Smooth muscle cell of the brain vasculature (primary cell): Measurements from ENCODE around the gene PIWIL1.

Experiments used
- DNase-seq: peaks from one replicate; pipeline ENCODE4 v3.0.0-alpha.2; 2012; ENCODE audit warnings: low read depth, low spot score

PIWIL1 gene

DNA sequence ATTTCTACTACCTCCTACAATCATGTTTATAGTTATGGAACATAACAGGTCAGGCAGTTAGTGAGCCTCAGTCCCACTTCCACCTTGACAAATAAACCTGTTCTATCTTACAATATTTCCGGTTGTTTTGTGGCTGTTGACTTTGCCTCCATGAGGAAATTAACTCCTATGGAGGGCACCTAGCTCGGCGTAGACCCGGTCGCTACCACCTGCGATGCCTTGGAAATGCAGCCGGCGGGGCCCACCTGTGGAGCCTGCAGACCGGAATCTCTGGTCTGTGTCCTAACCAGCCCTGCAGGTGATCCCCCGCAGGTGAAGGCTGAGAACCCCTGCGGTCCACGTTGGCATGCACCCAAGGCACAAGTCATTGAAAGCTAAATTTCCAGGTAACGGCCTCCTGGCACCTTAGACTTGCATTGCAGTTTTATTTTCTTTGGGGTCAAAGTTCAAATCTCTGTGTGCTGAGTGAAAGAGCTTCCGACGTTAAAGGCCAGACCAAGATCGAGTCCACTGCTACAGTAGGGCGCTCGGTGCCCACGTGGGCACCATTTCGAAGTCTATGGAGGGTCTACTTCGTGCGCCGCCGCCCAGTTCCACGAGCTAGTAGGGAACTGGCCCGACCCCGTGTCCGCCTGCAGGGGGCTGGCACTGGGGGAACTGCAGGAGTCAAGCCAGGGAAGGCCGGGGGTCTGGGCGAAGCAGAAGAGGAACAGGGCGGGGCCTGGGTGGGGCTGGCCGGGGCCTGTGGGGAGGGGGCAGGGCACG lies 782 bp upstream of the PIWIL1 start:
- no peak for DNase-seq

DNA sequence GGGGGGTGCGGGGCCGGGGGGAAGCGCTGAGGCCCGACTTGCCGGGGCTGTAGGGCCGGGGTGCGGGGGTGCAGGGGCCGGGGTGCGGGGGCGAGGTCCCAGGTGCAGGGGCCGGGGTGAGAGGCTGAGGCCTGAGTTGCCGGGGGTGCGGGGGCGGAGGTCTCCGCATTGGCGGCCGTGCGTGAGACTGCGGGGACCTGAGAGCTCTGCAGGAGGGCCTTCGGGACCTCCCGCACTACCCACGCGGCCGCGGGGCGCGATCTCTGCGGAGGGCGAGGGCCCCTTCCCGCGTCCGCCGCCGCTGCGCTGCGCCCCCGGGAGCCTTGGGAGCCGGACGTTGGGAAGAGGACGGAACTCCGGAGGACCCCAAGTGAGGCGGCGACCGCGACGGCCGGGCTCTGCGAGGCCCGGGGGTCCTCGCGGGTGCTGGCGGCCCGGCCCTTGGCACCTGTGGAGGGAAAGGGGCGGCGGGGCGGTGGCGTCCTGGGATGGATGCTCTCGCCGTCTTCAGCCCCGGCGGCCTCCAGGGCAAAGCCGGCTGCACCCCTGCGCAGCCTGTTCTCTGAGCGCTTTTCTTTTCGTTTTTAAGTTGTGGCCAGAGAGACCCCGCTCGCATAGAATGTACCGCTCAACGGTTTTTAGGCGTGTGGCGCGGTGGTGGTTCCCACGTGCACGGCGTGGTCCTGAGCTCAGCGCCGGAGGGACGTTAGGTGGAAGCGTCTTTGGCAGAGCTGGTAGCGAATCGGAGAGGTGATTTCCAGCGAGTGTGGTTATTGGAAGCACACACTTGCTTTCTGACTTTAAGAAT lies 1.3 kb downstream of the PIWIL1 start:
- DNase-seq = no peak

DNA sequence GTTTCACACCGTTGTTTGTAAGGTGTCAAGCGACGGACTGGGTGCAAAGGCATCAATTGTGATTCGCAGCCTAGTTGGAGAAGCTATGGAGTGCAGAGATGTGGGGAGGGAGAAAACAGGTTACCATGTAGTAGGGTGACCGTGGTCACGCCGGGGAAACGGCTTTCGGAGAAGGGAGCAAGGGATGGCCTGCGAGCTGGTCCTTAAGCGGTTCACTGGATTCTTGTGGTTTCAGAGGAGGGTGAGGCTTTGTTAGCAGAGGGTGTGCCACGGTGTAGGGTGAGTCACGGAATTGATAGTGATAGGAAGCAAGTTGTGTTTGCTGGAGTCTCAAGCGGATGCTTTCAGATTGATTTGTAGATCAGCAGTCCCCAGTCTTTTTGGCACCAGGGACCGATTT lies 2.3 kb downstream of the PIWIL1 start:
- DNase-seq = no peak

DNA sequence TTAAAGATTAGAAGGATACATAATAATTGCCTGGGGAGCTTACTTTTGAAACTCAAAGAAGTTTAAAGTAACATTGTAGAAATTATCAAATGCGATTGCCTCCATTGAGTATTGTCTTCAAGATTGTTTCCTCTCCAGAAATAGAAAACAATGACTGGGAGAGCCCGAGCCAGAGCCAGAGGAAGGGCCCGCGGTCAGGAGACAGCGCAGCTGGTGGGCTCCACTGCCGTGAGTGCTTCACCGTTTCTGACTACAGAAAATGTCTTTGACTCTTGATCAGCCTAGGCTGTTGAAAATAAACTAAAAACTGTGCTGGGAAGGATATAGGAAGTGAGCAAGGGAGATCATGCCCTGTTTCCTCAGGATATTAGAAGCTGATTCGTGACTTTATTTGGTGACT lies 4.8 kb downstream of the PIWIL1 start:
- no peak for DNase-seq

DNA sequence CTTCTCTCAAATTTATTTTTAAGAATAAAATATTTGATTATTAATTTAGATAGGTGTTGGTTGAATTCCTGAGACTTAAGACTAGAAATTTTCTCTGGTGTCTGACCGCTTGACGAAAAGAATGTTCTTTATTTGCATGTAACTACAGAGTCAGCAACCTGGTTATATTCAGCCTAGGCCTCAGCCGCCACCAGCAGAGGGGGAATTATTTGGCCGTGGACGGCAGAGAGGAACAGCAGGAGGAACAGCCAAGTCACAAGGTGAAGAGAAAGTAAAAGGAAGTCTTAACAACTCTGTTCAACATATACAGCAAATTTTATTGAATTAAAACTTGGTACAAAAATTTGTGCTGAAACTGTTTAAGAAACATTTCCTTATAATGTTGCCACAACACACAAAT lies 5.2 kb downstream of the PIWIL1 start:
- DNase-seq = no peak

DNA sequence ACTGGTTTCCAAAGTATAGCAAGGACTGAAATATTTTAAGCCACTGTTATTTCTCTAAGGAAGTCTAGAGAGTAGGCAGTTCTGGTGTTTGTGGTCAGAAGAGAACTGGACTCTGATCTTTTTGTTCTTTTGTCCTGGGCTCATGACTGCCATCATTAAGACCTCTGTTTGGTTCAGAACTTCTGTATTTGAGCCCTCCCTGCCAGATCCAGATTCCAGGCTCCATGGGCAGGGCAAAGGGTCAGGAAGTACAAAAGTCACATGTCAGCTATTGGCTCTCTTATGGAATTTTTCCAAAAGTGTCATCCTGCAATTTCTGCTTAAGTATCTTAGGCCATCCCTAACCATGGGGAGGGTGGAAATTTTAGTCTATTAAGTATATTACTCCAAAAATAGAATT lies 6.8 kb downstream of the PIWIL1 start:
- no peak for DNase-seq

DNA sequence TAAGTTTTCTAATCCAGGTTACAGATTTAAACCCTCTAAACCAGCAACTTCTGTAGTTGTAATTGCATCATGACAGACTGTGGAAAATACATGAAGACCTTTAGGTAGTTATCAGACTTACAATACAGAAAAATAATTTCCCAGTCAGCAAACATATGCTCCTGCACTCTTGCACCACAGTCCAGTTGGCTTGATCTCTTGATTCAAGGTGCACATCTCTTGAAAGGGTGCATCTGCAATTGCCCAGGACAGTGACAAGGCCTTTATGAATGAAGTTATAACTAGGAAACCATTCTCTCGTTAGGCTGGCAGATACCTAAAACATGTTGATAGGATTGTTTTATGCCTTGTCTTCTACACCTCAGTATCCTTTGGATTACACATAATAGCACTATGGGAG lies 7.6 kb downstream of the PIWIL1 start:
- DNase-seq = no peak

DNA sequence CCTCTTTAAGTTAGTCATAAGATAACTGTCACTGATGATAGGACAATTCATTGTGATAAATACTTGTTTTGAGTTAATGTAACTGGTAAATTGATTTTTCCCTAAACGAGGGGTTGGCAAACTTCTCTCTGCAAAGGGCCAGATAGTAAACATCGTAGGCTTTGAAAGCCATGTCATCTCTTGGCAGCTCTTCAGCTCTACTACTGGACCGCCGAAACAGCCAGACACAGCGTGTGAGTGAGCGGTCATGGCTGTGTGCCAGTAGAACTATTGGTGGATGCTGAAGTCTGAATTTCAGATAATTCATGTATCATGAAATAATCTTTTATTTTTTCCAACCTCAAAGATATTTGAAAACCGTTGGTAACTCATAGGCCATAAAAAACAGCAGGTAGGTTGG lies 9.9 kb downstream of the PIWIL1 start:
- no peak for DNase-seq

DNA sequence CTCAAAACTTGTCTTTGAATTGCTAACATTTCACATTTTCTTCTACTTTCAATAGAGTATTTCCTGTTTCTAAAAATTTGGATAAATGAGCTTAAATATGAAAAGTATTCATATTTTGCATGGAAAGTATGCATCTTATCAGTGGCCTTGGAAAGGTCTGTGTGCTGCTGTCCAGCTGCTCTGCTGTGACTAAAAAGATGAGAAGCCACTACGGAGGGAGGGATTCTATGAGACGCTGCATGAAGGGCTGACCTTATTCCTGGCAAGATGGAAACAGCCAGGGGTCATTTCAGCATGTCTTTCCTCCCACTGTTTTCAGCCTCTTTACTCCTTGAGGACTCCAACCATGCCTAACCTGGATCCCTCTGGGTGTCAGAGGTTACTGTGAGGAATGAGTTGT lies 13.0 kb downstream of the PIWIL1 start:
- DNase-seq = no peak

DNA sequence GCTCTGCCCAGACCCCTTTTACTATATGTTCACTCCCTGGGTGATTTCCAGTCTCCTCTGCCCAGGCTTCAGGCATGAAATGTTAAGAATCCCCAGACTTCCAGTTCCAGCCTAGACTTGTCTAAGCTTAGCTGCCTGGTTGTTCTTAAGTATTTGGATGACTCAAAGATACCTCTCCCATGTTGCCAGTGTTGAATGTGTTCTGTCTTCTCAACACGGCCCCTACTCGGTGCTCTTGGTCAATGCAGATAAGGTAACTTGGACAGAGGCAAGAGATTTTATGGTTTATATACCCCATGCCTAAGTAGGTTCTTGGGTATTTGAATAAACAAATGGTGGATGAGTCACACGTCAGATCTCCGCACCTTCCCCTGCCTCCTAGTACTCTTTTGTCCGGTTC lies 13.6 kb downstream of the PIWIL1 start:
- DNase-seq = no peak

DNA sequence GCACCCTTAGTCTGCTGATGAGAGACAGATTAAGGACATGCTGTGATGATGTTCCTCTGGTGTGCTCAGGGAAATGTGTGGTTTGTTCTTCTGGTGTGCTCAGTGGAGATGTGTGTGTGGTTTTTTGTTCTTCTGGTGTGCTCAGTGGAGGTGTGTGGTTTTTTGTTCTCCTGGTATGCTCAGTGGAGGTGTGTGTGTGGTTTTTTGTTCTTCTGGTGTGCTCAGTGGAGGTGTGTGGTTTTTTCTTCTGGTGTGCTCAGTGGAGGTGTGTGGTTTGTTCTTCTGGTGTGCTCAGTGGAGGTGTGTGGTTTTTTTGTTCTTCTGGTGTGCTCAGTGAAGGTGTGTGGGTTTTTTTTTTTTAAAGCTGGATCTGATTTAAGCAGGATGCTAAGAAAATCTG lies 15.4 kb downstream of the PIWIL1 start:
- DNase-seq = no peak

DNA sequence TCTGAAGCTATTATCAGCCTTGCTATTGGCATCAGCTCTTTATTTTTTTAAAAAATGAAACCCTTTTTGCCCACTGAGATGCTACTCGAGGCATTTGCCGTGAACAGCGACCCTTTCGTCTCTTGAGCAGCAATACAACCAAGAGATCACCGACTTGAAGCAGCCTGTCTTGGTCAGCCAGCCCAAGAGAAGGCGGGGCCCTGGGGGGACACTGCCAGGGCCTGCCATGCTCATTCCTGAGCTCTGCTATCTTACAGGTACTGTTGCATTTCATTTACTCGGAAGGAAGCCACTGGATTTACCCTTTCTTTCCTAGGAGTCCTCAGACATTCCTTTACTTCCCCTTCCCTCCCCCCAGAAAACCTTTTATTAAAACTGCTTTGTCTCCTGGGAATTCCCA lies 16.7 kb downstream of the PIWIL1 start:
- DNase-seq = no peak

DNA sequence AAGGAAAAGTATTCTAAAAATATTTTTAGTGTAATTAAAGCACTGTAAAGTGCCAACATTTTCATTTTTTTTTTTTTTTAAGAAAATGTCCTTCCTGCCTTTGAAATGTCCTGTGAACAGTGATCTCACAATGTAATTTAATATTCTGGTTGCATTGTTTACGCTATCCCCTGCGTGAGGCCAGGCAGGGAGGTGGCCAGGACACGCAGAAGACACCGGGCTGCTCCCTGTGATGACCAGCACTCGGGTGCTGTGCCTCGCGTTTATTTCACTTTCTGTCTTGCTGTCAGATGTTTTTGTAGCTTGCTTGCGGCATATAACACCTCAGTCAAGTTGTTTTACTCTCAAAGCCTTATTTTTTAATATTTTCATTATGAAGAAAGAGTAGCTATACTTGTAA lies 18.5 kb downstream of the PIWIL1 start:
- DNase-seq = no peak

DNA sequence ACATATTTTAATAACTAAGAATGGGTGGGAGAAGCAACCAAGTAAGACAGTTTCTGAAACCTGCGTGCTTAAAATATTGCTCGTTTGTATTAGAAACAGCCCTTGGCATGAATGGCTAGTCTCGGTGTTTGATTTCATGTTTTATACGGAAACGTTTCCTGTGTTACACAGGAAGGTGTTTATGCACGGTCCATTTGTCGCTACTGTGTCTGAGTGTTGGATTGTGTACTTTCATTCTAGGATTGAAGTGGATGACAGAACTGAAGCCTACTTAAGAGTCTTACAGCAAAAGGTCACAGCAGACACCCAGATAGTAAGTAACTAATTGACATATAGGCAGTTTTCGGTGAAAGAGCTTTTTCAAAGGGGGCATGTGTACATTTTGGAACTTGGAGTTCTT lies 19.6 kb downstream of the PIWIL1 start:
- no peak for DNase-seq

DNA sequence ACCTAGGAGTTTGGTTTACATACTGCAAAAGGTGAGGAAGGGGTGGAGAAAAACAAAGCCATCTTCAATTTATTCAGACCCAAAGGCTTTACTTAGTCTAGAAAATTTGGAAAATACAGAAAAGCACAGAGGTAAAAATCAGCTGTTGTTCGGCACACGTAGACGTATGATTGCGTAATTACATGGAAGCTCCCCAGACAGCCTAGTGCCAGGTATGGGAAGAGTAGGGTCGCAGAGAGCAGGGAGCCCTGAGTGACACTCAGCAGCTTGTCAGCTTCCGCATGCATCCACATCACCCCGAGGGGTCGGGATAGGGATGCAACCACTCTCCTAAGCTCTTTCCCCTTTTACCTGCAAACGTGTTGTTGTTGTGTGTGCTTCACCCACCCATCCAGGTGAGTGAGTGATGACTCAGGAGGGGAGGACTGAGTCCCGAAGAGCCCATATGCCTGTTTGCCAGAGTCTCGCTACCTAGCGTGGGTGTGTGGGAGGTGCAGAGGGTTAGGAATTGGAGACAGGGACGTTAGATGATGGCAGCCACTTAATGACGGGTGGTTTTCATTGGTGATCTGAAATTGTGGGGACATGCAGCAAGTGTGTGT lies 20.1 kb downstream of the PIWIL1 start:
- no peak for DNase-seq

DNA sequence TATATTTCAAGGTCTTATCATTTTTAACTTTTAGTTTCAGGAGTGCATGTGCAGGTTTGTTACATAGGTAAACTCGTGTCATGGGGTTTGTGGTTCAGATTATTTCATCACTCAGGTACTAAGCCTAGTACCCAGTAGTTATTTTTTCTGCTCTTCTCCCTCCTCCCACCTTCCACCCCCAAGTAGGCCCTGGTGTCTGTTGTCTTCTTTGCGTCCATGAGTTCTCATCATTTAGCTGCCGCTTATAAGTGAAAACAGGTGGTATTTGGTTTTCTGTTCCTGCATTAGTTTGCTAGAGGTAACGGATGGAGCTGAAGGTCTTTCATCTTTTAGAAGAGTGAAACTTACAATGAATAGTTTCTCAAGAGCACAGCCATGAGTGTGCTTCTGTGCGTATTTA lies 24.4 kb downstream of the PIWIL1 start:
- DNase-seq = no peak

DNA sequence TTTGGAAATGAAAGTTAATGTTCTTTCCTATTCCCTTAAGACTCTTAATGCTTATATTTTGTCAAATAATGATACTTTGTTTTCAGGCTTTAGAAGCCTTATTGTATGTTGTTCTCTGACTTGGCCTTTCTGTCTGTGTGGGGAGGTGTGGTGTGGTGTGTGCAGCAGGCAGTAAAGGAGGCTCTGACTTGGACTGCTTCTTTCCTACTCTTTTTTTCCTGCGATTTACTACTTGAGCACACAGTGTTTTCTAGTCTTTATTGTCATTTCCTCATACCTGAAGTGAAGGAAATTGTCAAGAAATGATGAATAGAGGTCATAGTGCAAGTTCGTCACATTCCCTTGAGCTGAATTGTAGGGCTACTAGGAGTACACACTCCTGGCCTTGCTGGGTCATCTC lies 26.9 kb downstream of the PIWIL1 start:
- DNase-seq = no peak

DNA sequence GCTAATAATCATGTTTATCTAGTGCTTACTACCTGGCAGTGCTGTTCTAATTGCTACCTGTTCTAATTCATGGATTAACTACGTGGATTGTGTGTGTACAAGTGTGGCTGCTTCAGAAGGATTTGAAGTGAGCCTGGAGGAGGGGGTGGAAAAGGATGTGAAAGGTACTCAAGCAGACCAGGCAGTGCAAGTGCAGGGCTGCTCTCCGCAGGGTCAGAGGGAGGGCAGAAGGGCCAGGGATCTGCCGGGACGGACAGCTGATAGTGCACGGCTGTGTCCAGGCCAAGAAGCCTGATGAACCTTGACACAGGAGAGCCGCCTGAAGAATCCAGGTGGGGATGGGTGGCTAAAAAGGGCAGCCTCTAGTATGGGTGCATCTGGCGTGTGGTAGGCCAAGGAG lies 28.5 kb downstream of the PIWIL1 start:
- no peak for DNase-seq

DNA sequence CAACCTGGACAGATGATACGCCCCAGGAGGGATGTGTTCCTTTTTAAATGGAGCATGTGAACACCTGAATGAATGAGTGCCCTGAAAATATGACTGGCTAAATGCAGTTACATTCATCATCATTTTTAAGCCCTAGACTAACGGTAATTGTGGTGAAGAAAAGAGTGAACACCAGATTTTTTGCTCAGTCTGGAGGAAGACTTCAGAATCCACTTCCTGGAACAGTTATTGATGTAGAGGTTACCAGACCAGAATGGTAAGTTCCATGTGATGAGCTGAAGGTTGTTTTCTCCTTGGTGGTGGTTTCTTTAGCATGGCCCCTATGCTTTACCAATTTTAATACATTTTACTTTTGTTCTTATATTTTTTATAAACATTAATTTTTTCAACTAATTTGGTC lies 29.3 kb downstream of the PIWIL1 start:
- no peak for DNase-seq

DNA sequence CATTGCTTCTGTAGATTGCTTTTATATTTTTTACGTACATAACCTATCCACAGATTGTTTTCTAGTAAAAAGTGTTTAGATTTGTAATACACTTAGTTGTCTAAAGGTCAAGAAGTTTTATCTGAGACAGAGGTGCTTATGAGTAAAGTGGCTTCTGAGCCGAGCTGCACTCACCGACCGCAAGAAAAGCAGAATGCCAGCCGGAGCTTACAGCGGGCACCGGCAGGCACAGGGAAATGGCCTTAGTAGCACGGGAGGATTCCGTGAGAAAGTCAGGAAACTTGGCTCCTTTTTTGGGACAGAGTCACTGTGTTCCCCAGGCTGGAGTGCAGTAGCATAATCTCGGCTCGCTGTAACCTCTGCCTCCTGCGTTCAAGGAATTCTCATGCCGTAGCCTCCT lies 29.8 kb downstream of the PIWIL1 start:
- DNase-seq = no peak

DNA sequence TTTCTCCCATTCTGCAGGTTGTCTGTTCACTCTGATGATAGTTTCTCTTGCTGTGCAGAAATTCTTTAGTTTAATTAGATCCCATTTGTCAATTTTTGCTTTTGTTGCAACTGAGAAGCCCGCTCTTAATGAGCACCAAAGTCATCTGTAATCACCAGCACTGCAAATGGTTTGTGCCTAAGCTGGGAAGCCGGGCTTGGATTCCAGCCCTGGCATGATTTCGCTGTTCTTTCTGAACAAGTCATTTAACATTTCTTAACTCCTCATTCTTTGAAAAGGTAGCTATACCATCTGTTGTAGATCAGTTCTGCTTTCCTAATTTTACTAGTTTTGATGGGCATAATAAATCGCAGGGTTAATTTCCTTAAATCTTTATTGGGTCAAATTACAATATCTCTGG lies 32.1 kb downstream of the PIWIL1 start:
- DNase-seq = no peak

DNA sequence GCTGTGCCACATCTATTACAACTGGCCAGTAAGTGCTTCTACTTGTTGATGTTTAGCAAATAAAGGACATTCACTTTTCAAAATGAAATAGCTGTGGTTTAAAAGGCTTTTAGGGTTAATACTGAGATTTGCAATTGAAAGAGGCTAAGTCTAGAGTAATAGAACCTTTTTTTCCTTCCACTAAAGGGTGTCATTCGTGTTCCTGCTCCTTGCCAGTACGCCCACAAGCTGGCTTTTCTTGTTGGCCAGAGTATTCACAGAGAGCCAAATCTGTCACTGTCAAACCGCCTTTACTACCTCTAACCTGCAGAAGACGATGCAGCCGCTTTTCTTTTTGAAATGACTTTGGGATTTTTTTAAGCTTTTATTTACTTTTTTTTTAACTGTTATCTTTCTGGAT lies 33.6 kb downstream of the PIWIL1 start:
- no peak for DNase-seq

DNA sequence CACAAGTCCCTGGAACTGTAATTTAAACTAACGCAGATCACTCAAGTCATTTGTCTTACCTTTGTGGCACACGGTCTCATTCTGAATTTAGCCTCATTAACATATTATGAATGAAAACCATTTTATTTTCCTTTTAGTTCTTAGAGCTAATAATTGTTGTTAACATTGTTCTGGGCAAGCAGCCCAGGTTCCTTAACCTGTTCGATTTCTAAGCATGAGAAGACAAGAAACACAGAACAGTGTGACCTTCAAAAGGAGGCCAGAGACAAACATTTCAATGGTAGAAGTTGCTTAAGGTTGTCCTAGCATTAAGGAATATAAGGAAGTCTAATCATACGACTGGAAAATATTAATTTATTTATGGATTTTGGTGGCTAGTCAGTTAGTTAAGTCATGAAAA lies 35.2 kb downstream of the PIWIL1 start:
- DNase-seq = no peak
